Testis (tissue), 2 donors: ENCODE results near the gene RUNX1.

Experiments used
- POLR2A ChIP-seq: fragments of 450-650 bp; IDR thresholded peaks from one replicate; pipeline ENCODE4 v1.6.1; 2017; ENCODE audit warnings: antibody characterized with exemption, mild to moderate bottlenecking, moderate library complexity
- TF ChIP-seq, protein P1 (sequence below), 3 experiments: fragments of 450-650 bp in 2 of 3; fragments of 200-600 bp in 1 of 3; sonication (generic) in 1 of 3; IDR thresholded peaks; one replicate each; pipeline ENCODE4 v1.5.1; 2016 to 2019; ENCODE audit warnings: antibody characterized with exemption in 3 of 3, mild to moderate bottlenecking in 2 of 3, moderate library complexity in 1 of 3

DNA sequence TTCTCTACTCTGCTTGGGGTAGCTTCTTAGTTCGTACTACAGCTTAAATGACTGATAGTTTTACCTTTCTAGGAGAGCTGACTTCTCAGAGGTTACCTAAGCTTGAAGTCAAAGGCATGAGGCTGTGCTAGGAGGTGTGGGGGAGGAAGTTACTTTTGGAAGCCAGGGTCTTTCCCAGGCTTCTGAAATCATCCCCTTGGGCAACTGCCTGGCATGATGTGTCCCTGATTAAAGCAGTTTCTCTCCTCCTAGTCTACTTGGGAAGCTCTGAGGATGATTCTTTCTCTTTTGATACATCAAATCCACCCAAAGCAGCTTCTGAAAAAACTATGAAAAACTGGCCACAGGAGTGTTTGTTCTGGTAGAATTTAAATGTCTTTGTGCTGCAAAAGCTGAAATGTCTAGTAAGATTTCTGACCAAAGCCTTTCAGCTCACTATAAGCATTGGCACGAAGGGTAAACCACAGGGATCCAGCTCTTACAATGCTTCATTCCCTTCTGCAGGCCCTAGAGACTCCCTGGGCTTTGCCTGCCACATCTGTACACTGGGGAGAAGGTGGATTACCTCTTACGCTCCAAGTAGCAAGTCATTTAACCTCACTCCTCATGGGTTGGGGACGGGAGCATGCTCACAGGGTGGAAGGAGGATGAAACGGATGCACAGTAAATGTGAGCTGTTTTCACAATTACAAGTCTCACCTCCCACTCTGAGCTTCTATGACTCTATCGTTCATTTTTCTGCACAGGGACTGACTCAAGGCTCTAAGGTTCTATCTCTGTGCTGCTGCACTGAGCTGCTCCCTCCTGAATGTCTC lies 59.6 kb downstream of the RUNX1 start:
- TF ChIP-seq, protein P1, sequence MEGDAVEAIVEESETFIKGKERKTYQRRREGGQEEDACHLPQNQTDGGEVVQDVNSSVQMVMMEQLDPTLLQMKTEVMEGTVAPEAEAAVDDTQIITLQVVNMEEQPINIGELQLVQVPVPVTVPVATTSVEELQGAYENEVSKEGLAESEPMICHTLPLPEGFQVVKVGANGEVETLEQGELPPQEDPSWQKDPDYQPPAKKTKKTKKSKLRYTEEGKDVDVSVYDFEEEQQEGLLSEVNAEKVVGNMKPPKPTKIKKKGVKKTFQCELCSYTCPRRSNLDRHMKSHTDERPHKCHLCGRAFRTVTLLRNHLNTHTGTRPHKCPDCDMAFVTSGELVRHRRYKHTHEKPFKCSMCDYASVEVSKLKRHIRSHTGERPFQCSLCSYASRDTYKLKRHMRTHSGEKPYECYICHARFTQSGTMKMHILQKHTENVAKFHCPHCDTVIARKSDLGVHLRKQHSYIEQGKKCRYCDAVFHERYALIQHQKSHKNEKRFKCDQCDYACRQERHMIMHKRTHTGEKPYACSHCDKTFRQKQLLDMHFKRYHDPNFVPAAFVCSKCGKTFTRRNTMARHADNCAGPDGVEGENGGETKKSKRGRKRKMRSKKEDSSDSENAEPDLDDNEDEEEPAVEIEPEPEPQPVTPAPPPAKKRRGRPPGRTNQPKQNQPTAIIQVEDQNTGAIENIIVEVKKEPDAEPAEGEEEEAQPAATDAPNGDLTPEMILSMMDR (IDR thresholded peaks at IDR 0.05) = no peak
- no peak for TF ChIP-seq POLR2A
